H1 (cell line): Measurements from ENCODE around the gene PIK3R5. TPM values are rescaled to one million over a fixed set of nuclear protein-coding genes. Genes with fewer than 3 reads are reported as not detected.

Source experiments
- CTCF ChIA-PET: fragments of 300-600 bp; sonication (Branson Sonifier 250); formaldehyde crosslinking; loops from one replicate; lab custom pipeline; 2021; ENCODE audit not compliant: partially characterized antibody; lab: Charles Lee
- POLR2A ChIA-PET: fragments of 300-600 bp; sonication (Branson Sonifier 250); formaldehyde crosslinking; loops from one replicate; lab custom pipeline; 2021; ENCODE audit warnings: inconsistent platforms; ENCODE audit not compliant: partially characterized antibody; lab: Charles Lee
- DNase-seq, 2 experiments: peaks; one replicate each; pipeline versions ENCODE4 v3.0.0 to v3.0.0-alpha.2; 2010 to 2022; ENCODE audit warnings: low spot score in 2 of 2, low read depth in 1 of 2, mixed read lengths in 1 of 2
- FAIRE-seq: peaks from 2 replicates; lab custom pipeline; 2011; peaks lifted over from hg19 to GRCh38; lab: Jason Lieb, UNC
- H2AFZ ChIP-seq: 2 replicates; pipeline ENCODE4 v1.8.1; 2012; ENCODE audit warnings: low read length, inconsistent platforms
- H2AK5ac ChIP-seq: 2 replicates; pipeline ENCODE4 v1.6.1; 2013; ENCODE audit warnings: low read depth, low read length
- H2BK120ac ChIP-seq: replicated peaks from 2 replicates; pipeline ENCODE3; 2013; ENCODE audit warnings: low read depth, low read length, inconsistent platforms
- H2BK12ac ChIP-seq: 2 replicates; pipeline ENCODE4 v1.6.1; 2013; ENCODE audit warnings: low read depth, low read length
- H2BK15ac ChIP-seq: 2 replicates; pipeline ENCODE4 v1.6.1; 2013; ENCODE audit warnings: low read length
- H2BK20ac ChIP-seq: 2 replicates; pipeline ENCODE4 v1.6.1; 2013; ENCODE audit warnings: low read length
- H2BK5ac ChIP-seq: 2 replicates; pipeline ENCODE4 v1.6.1; 2013; ENCODE audit warnings: low read depth, low read length
- H3K14ac ChIP-seq: 2 replicates; pipeline ENCODE4 v1.6.1; 2013; ENCODE audit warnings: inconsistent platforms; ENCODE audit not compliant: insufficient read length
- H3K18ac ChIP-seq: 2 replicates; pipeline ENCODE4 v1.6.1; 2013; ENCODE audit warnings: low read length; ENCODE audit errors: extremely low read depth
- H3K23ac ChIP-seq: 2 replicates; pipeline ENCODE4 v1.6.1; 2013; ENCODE audit warnings: inconsistent platforms; ENCODE audit not compliant: insufficient read length
- H3K23me2 ChIP-seq: 2 replicates; pipeline ENCODE4 v1.6.1; 2013; ENCODE audit warnings: low read depth, low read length
- H3K27ac ChIP-seq: 2 replicates; pipeline ENCODE4 v1.6.1; 2011; ENCODE audit warnings: low read depth, low read length, inconsistent platforms
- H3K27me3 ChIP-seq, 4 experiments: replicated peaks in 1 of 4; 1 replicate in 1 of 4; 2 replicates in 3 of 4; pipeline versions ENCODE4 v1.6.1 to v1.8.1; 2011 to 2013; ENCODE audit warnings: low read length in 3 of 4, mild to moderate bottlenecking in 3 of 4, inconsistent platforms in 2 of 4, mixed read lengths in 2 of 4, moderate library complexity in 1 of 4; ENCODE audit not compliant: control insufficient read depth in 3 of 4, insufficient read depth in 3 of 4; ENCODE audit errors: extremely low read depth in 1 of 4
- H3K36me3 ChIP-seq, 4 experiments: 2 replicates each; pipeline versions ENCODE4 v1.6.1 to v1.8.1; 2011 to 2013; ENCODE audit warnings: mild to moderate bottlenecking in 4 of 4, low read length in 3 of 4, moderate library complexity in 2 of 4, control low read depth in 1 of 4, inconsistent platforms in 1 of 4; ENCODE audit not compliant: insufficient read depth in 4 of 4, control insufficient read depth in 2 of 4
- H3K4ac ChIP-seq: replicated peaks from 2 replicates; pipeline ENCODE3; 2013; ENCODE audit warnings: low read length, low read depth, mixed read lengths, inconsistent platforms; ENCODE audit not compliant: insufficient read length
- H3K4me1 ChIP-seq, 4 experiments: replicated peaks in 1 of 4; 1 replicate in 1 of 4; 2 replicates in 3 of 4; pipeline versions ENCODE4 v1.6.1 to v1.8.1; 2011 to 2013; ENCODE audit warnings: low read length in 3 of 4, inconsistent platforms in 2 of 4, mixed read lengths in 1 of 4; ENCODE audit not compliant: insufficient read depth in 4 of 4, control insufficient read depth in 3 of 4
- H3K4me2 ChIP-seq, 2 experiments: 2 replicates each; pipeline versions ENCODE4 v1.6.1 to v1.8.1; 2011 to 2013; ENCODE audit warnings: low read depth in 2 of 2, low read length in 2 of 2, control low read depth in 1 of 2, inconsistent platforms in 1 of 2, mild to moderate bottlenecking in 1 of 2; ENCODE audit not compliant: insufficient read depth in 1 of 2
- H3K4me3 ChIP-seq, 4 experiments: fragments of 200-600, 300-600 bp in 1 of 4; sonication (generic), shearing (Covaris generic), sonication (Bioruptor Twin) in 1 of 4; 2 replicates each; pipeline versions ENCODE4 v1.5.1 to v1.8.1; 2011 to 2016; ENCODE audit warnings: low read length in 4 of 4, low read depth in 3 of 4, control low read depth in 2 of 4, inconsistent platforms in 2 of 4, mild to moderate bottlenecking in 2 of 4, mixed read lengths in 1 of 4, moderate library complexity in 1 of 4; ENCODE audit not compliant: insufficient read depth in 2 of 4; ENCODE audit errors: extremely low read depth in 1 of 4
- H3K56ac ChIP-seq: replicated peaks from 2 replicates; pipeline ENCODE3; 2013; ENCODE audit warnings: low read depth, mild to moderate bottlenecking, mixed read lengths, low read length, inconsistent platforms; ENCODE audit not compliant: insufficient read length
- H3K79me1 ChIP-seq: 2 replicates; pipeline ENCODE4 v1.6.1; 2013; ENCODE audit warnings: low read depth, low read length, control low read depth
- H3K79me2 ChIP-seq, 2 experiments: 2 replicates each; pipeline versions ENCODE4 v1.6.1 to v1.8.1; 2012 to 2013; ENCODE audit warnings: low read length in 2 of 2, mild to moderate bottlenecking in 2 of 2, inconsistent platforms in 1 of 2; ENCODE audit not compliant: insufficient read depth in 2 of 2, control insufficient read depth in 1 of 2
- H3K9ac ChIP-seq, 4 experiments: replicated peaks in 1 of 4; 1 replicate in 1 of 4; 2 replicates in 3 of 4; pipeline versions ENCODE4 v1.6.1 to v1.8.1; 2011 to 2013; ENCODE audit warnings: low read depth in 3 of 4, low read length in 3 of 4, control low read depth in 2 of 4, mild to moderate bottlenecking in 2 of 4, moderate library complexity in 2 of 4, inconsistent platforms in 1 of 4; ENCODE audit errors: extremely low read depth in 1 of 4
- H3K9me3 ChIP-seq, 2 experiments: 2 replicates each; pipeline versions ENCODE4 v1.6.1 to v1.8.1; 2012 to 2013; ENCODE audit warnings: mild to moderate bottlenecking in 2 of 2, moderate library complexity in 2 of 2, control low read depth in 1 of 2, inconsistent platforms in 1 of 2, low read depth in 1 of 2, low read length in 1 of 2, mixed read lengths in 1 of 2; ENCODE audit not compliant: insufficient read depth in 2 of 2
- H4K20me1 ChIP-seq, 2 experiments: replicated peaks in 1 of 2; 2 replicates each; pipeline versions ENCODE3 to v1.8.1; 2011 to 2013; ENCODE audit warnings: inconsistent platforms in 2 of 2, low read length in 2 of 2, mild to moderate bottlenecking in 1 of 2; ENCODE audit not compliant: insufficient read depth in 2 of 2, control insufficient read depth in 1 of 2
- H4K5ac ChIP-seq: 2 replicates; pipeline ENCODE4 v1.6.1; 2013; ENCODE audit warnings: low read length, low read depth, mixed read lengths, inconsistent platforms; ENCODE audit not compliant: insufficient read length
- H4K8ac ChIP-seq: 2 replicates; pipeline ENCODE4 v1.8.0; 2013; ENCODE audit warnings: mild to moderate bottlenecking, moderate library complexity, low read length, inconsistent platforms; ENCODE audit not compliant: insufficient read depth; ENCODE audit errors: extremely low read depth
- H4K91ac ChIP-seq: replicated peaks from 2 replicates; pipeline ENCODE3; 2013; ENCODE audit warnings: low read length, mixed read lengths, inconsistent platforms; ENCODE audit not compliant: insufficient read length
- BACH1 ChIP-seq: IDR thresholded peaks from 2 replicates; pipeline ENCODE4 v1.6.1; 2012; ENCODE audit warnings: low read length, improper control_type of control experiment
- SP1 ChIP-seq: IDR thresholded peaks from 2 replicates; pipeline ENCODE4 v1.6.1; 2011; ENCODE audit warnings: low read depth, low read length
- SRF ChIP-seq: IDR thresholded peaks from 2 replicates; pipeline ENCODE4 v1.6.1; 2011; ENCODE audit warnings: mild to moderate bottlenecking, low read depth, low read length, moderate library complexity
- WGBS, 2 experiments: shearing (Covaris generic) in 1 of 2; methylation state at CpG; one replicate each; pipeline versions ENCODE4 v1.1.6 to v1.1.7; 2013 to 2015; ENCODE audit warnings: low lambda C conversion rate in 2 of 2, mixed read lengths in 2 of 2, inconsistent platforms in 1 of 2, low coverage in 1 of 2, missing lambda C conversion rate in 1 of 2; ENCODE audit not compliant: insufficient replicate concordance in 2 of 2, insufficient coverage in 1 of 2, insufficient read length in 1 of 2; ENCODE audit errors: extremely low coverage in 1 of 2, missing lambda C conversion rate in 1 of 2; 5-methylcytosine and 5-hydroxymethylcytosine counted together
- polyA plus RNA-seq, 7 experiments: library from polyadenylated mRNA; depleted of rRNA in 3 of 7; stranded (reverse) in 5 of 7; unstranded in 2 of 7; fragments of >200 nt in 5 of 7; fragments of 200-250 nt in 2 of 7; gene quantifications; 1 replicate in 5 of 7; 2 replicates in 1 of 7; 4 replicates in 1 of 7; pipeline versions ENCODE4 v1.2.1 to v1.2.3, GENCODE V29; 2011 to 2013; ENCODE audit warnings: missing spikeins in 2 of 7, mixed read lengths in 2 of 7
- total RNA-seq: library from RNA; stranded (reverse); fragmentation: NEBNext Ultra II Directional; extraction: Animal tissue kit (Norgen Biotek cat#: 25700); gene quantifications from 2 replicates; pipeline ENCODE4 v1.2.1, GENCODE V29; 2021

PIK3R5 gene
- total and polyA plus RNA-seq, 2 of the 8 experiments (the other 6 are each of a cell fraction or from before 2014, with no cell fraction given) = 2.7 to 4.3 TPM

GRCh38 chr17:9009096-9009495 lies 43.6 kb upstream of the PIK3R5 start:
- Histone ChIP-seq H3K14ac (no peak overlapping the region), H3K4me3 (no peak overlapping the region)

More at GRCh38 chr17:9009096-9009495, 43.6 kb upstream of the PIK3R5 start:
- no peaks in the 10 kb centered on the region for H3K79me2 ChIP-seq
- H2BK20ac ChIP-seq = no peak overlapping the region
- no peak overlapping the region for H3K4me2 ChIP-seq
- H3K9me3 ChIP-seq = peaks cover 0 to 4% of the 10 kb centered on the region in 2 experiments; a peak in 1 of 4 replicates
- no peak overlapping the region for H3K9ac ChIP-seq
- peaks cover 5 to 13% (median 7%) of the 10 kb centered on the region in 4 experiments for H3K4me1 ChIP-seq
- no peak overlapping the region for H2BK12ac ChIP-seq
- ChIA-PET CTCF (interaction anchor here (2.0 to 2.1 kb wide), 2 partner anchors 11 to 105 kb away, joined by 6 to 13 read pairs; no protein-coding TSS in a partner anchor), POLR2A (no interaction called here)
- H3K27me3 ChIP-seq = peaks cover 29 to 57% (median 52%) of the 10 kb centered on the region in 4 experiments
- no peak overlapping the region for H2BK5ac ChIP-seq
- WGBS, 2 experiments = 82% methylated on average over 4 of the region's 4 CpGs; no CpG with 5 or more reads in 1 of the 2 experiments
- no peak overlapping the region for H3K23ac ChIP-seq
- DNase-seq (no peak), FAIRE-seq (no peak)
- no peak overlapping the region for H4K5ac ChIP-seq
- no peak overlapping the region for H2BK15ac ChIP-seq
- H3K27ac ChIP-seq = no peak overlapping the region
- no peak overlapping the region for H2BK120ac ChIP-seq
- peaks cover 3% of the 10 kb centered on the region; the same call in 1 of the 2 replicates for H3K23me2 ChIP-seq
- no peaks in the 10 kb centered on the region for H3K36me3 ChIP-seq
- TF ChIP-seq SRF = no peak
- no peak for TF ChIP-seq SP1
- TF ChIP-seq BACH1 = no peak
- peaks cover 2 to 4% of the 10 kb centered on the region in 2 experiments for H4K20me1 ChIP-seq
- H3K18ac ChIP-seq = no peak overlapping the region
- no peak overlapping the region for H3K4ac ChIP-seq
- H4K8ac ChIP-seq = no peak overlapping the region
- H2AK5ac ChIP-seq = no peak overlapping the region
- no peak overlapping the region for H3K56ac ChIP-seq
- no peaks in the 10 kb centered on the region for H3K79me1 ChIP-seq
- H4K91ac ChIP-seq = no peak overlapping the region
- H2AFZ ChIP-seq = no peak overlapping the region
